Stimulated activated CD4-positive, alpha-beta T cell treated with anti-CD3 and anti-CD28 coated beads, Interleukin-1b, Interleukin-23, amount 100 ng/mL, for 48 hours (primary cell): ENCODE measurements around the gene RBP3.

Experiments used
- DNase-seq: peaks from one replicate; pipeline ENCODE4 v3.0.0-alpha.2; 2020

RBP3 gene

GRCh38 chr10:47348138-47348651, at the start of gene RBP3:
TSS of gene RBP3 (plus strand) at chr10:47348363. CDS start at chr10:47348485, 122 bp downstream.
- no peak for DNase-seq

DNA sequence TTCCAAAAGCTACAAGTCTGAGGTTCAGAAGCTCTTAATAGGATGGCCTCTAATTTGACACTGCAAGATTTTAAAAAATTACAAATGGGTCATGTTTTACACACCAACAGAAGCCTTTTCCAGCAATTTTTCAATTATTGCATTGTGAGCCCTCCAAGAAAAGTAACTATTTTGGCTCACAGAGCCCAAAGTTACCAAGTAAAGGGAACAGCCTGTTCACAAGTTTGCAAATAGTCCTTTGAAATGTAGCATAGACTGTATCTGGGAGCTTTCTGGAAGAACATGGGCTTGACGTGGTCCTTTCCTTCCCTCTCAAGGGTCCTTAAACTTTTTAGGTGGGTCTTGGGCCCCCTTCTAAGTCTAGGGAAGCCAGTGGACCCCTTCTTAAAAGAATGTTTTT, 49.4 kb upstream of the RBP3 start:
- no peak for DNase-seq

DNA sequence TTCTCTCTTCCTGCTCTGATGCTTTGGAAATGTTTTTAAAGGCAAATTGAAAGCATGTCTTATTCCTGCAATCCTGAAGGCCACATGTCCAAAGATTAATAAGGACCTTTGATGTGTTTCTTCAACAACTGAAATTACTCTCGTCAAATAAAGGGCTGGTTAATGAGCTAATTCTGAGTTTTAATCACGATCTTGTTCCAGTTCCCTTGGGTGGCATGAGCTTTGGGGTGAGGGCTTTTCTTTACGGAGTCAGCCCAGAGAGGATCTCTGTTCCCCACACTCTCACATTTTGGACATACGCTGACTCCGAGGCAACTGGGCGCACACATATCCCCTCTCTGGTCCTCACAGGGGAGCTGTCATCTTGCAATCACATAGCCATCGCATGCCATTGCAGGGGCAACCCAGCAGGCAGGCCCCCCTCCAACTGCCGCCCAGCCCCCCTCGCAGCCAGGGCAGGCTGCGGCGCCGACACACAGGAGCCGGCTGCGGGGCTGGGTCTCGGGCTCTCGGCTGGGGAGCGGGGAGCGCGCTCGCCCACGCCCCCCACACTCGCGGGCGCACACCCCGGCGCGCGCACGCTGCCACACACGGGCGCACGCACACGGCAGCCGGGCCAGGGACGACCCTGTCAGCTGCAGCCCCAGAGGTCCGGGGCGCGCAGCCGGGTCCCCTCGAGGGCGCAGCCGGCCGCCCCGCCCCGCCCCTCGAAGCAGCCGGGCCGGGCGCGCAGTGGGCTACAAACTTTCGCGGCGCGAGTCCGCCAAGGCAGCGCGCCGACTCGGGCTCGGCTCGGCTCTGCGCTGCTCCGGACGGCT, 48.3 kb upstream of the RBP3 start, which contains the start of gene GDF10:
Gene GDF10 (plus strand): TSS at position 587 of the 818 bp plus-strand sequence. CDS start 455 bp downstream, outside the sequence.
- DNase-seq: peak; percentile 14

DNA sequence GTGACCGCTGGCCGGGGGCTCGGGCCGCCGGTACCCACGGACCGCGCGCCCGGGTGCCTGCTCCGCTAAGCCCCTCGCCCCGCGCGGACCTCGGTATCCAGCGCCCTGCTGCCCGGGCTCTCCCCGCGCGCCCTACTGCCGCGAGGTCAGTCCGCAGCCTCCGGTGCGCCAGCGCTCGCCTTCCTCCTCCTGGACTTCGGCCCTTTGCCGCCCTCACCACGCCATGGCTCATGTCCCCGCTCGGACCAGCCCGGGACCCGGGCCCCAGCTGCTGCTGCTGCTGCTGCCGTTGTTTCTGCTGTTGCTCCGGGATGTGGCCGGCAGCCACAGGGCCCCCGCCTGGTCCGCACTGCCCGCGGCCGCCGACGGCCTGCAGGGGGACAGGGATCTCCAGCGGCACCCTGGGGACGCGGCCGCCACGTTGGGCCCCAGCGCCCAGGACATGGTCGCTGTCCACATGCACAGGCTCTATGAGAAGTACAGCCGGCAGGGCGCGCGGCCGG, 47.7 kb upstream of the RBP3 start:
- DNase-seq: no peak

- no peak for DNase-seq
Observed at GRCh38 chr10:47301833-47302232, 46.3 kb upstream of the RBP3 start.

DNA sequence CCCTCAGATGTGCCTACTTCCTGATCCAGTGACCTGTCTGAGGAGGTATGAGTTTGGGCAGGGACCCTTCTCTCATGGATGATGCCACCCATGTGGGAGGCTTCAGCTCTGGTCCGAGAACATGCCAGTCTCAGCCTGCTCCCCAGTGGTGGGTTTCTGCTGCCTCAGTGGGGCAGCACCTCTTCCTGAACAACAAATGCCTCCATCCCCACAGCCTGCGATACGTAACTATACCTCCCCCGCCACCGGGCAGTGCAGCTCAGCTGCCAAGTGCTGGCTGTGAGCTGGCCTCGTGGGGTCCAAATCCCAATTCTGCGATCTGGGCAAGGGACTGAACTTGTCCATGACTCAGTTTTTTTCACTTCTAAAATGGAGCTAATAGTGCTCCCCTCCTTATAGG, 45.1 kb upstream of the RBP3 start:
- DNase-seq: no peak

DNA sequence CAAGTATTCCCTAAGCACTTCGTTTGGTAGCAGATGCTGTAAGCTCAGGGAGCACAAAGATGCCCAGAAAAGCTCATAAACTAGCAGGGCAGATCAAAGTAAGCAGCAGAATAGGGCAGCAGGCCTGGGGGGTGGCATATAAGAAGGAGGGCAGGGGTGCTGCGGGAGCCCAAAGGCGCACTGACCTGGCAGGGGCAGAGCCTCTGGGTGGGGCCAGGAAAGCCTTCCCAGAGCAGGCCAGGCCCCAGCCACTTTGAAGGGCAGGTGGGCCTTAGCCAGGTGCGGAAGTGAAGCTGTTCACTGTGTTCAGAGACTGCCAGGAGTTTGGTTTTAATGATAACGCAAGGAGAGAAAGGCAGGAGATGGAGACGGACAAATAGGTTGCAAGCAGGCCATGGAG, 44.3 kb upstream of the RBP3 start:
- DNase-seq: no peak

DNA sequence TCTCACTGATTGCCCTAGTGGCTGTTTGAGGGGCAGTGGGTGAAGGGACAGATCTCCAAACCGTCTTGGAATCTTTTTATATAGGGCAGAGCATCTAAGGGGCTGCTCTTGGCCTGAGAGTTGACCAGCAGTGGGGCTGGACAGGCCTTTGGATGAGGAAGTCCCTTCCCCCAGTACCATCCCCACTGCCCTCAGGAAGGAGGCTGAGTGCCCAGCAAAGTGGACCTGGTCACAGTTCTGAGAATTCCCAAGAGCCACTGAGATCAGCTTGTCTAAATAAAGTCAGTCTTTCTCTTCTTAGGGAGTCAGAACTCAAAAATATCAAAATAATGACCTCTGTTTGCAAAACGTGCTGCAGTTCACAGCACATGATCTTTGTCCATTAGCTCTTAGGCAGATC, 42.6 kb upstream of the RBP3 start:
- DNase-seq: no peak

- no peak for DNase-seq
Observed at GRCh38 chr10:47306387-47307210, 41.6 kb upstream of the RBP3 start.

DNA sequence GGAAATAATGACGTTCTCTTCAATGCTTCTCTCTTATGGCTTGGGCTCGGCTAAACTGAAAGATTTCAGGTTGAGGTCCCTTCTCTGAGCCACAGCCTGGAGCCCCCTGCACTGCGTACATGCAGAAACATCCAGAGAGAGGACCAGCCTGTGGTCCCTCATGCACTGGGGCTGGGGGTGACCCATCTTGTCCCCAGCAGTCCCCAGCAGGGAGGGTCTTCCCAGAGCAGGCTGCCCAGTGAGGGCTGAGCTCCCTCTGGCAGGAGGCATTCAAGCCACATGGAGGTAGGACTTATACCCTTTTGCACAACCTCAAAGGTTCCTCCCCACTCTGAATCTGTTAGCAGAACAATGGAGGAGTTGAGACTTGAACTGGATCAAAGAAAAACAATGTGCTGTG, 40.8 kb upstream of the RBP3 start:
- DNase-seq: no peak

- DNase-seq: no peak
Observed at GRCh38 chr10:47308775-47309174, 39.4 kb upstream of the RBP3 start.

DNA sequence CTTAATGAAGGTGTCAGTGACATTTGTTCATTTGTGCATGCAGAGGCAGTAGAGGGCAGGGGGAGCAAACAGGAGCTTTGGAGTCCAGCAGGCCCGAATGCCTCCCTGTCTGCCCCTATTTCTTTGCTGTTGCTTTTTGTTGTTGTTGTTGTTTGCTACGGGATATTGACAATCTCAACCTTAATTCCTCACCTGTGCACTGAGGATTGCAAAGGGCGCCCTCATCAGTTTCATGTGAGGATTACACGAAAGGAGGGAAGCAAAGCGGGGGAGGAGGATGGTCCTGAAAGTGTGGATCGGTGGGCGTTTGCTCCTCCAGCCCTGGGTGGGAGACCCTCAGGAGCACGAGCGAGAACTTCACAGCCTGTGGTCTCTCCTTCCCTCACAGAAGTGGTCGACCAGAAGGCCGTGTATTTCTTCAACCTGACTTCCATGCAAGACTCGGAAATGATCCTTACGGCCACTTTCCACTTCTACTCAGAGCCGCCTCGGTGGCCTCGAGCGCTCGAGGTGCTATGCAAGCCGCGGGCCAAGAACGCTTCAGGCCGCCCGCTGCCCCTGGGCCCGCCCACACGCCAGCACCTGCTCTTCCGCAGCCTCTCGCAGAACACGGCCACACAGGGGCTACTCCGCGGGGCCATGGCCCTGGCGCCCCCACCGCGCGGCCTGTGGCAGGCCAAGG, 38.6 kb upstream of the RBP3 start:
- no peak for DNase-seq

DNA sequence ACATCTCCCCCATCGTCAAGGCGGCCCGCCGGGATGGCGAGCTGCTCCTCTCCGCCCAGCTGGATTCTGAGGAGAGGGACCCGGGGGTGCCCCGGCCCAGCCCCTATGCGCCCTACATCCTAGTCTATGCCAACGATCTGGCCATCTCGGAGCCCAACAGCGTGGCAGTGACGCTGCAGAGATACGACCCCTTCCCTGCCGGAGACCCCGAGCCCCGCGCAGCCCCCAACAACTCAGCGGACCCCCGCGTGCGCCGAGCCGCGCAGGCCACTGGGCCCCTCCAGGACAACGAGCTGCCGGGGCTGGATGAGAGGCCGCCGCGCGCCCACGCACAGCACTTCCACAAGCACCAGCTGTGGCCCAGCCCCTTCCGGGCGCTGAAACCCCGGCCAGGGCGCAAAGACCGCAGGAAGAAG, 38.1 kb upstream of the RBP3 start:
- DNase-seq: no peak

GRCh38 chr10:47311193-47311931, 36.8 kb upstream of the RBP3 start:
- peak; percentile 19 for DNase-seq

DNA sequence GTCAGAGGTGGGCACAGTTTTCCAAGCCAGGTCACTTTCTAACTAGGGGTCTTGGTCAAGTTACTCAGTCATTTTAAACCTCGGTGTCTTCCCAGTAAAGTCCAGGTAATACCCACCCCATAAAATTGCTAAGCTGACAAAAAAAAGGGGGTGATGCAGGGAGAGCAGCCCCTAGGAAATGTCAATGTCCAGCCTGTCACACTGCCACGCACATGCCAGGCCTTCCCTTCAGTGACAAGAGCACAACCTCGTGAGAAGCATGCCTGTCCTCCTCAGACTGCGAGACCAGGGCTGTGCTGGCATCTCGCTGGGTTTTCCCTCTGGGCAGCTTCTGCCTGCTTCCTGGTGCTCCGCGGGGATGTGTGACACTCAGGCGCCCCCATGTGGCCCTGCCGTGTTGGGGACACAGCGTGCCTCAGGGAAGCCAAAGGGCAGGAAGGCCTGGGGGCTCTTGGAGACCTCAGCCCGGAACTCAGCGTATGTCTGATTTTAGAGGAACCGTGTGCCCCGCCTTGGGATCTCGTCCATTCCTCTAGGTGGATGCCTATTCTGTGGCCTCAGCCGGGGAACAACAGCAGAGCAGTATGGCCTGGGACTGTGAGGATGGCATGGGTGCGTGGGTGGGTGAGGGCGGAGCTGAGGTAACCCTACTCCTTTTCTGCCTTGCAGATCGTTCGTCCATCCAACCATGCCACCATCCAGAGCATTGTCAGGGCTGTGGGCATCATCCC, 36.1 kb upstream of the RBP3 start:
- peak; percentile 88 for DNase-seq

DNA sequence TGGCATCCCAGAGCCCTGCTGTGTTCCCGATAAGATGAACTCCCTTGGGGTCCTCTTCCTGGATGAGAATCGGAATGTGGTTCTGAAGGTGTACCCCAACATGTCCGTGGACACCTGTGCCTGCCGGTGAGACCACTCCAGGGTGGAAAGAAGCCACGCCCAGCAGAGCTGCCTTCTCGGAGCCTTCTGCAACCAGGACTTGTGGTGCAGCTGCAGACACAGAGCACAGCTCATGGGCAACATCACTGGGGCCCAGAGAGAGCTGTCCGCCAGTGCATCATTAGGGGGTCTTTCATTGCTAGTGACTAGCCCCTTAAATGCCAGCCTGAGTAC, 35.5 kb upstream of the RBP3 start:
- no peak for DNase-seq

DNA sequence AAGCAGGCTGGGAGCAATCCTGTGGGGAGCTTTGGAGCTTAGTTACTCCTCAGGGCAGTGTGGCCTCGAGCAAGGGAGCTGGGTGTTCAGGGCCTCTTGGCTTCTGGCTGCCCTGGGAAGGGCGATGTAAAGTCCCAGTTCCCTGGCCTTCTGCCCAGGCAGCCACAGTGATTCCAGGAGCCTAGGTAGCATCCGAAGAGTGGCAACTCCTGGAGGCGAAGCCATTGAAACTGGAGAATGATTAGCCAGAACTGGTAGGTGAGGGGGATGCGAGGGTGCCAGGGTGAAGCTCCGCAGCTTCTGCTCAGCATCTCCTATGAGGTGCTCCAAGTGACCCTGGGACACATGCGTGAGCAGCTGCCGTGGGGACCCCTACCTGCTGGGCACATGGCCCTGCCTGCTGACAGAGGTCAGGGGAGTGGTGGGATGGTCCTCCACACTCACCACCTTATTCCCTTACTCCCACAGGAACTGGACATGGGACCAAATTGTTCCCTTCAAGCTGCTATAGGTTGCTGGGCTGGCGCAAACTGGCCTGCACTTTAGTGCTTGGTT, 33.7 kb upstream of the RBP3 start:
- no peak for DNase-seq

GRCh38 chr10:47315421-47315820, 32.7 kb upstream of the RBP3 start:
- DNase-seq: no peak

DNA sequence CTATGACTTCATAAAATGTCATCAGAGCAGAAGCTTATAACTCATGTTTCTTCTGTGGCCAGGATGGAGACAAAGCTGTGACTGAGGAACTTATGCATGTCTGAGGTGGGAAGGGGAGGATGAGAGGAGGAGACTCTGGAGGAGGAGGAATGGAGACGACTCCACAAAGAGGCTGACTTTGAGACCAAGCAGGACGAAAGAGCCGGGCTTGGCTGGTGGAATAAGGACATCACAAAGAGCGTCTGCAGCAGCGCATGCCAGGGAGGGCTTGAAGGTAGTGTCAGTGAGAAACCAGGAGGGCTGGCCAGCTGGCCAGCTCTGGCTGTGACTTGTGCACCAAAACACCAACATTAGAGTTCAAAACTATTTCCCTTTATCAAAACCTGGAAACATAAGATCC, 32.0 kb upstream of the RBP3 start:
- DNase-seq: no peak

- no peak for DNase-seq
Observed at GRCh38 chr10:47317251-47317650, 30.9 kb upstream of the RBP3 start.

GRCh38 chr10:47318706-47319105, 29.5 kb upstream of the RBP3 start:
- no peak for DNase-seq
